GM12891 (cell line): Measurements from ENCODE around the gene CALR.

ENCODE experiments used
- DNase-seq: peaks from one replicate; pipeline ENCODE4 v3.0.0; 2011; ENCODE audit warnings: low spot score; ENCODE audit not compliant: insufficient read length
- FAIRE-seq: peaks from 2 replicates; lab custom pipeline; 2011; peaks lifted over from hg19 to GRCh38; lab: Jason Lieb, UNC
- PAX5 ChIP-seq: IDR thresholded peaks from 2 replicates; pipeline ENCODE4 v1.6.1; 2011; ENCODE audit warnings: low read length, moderate library complexity, mild to moderate bottlenecking; ENCODE audit not compliant: insufficient read depth, severe bottlenecking
- POLR2A ChIP-seq: IDR thresholded peaks from 2 replicates; pipeline ENCODE4 v1.6.1; 2011; ENCODE audit warnings: low read depth, low read length, control low read depth
- POLR2AphosphoS5 ChIP-seq: IDR thresholded peaks from 2 replicates; pipeline ENCODE4 v1.6.1; 2011; ENCODE audit warnings: low read depth, low read length, control low read depth
- POU2F2 ChIP-seq: IDR thresholded peaks from 2 replicates; pipeline ENCODE4 v1.6.1; 2011; ENCODE audit warnings: low read depth, mild to moderate bottlenecking, control low read depth, low read length, moderate library complexity
- SPI1 ChIP-seq: IDR thresholded peaks from 2 replicates; pipeline ENCODE4 v1.6.1; 2011; ENCODE audit warnings: low read depth, low read length, control low read depth
- TAF1 ChIP-seq: IDR thresholded peaks from 2 replicates; pipeline ENCODE4 v1.6.1; 2011; ENCODE audit warnings: low read depth, low read length, control low read depth

The CALR gene

DNA sequence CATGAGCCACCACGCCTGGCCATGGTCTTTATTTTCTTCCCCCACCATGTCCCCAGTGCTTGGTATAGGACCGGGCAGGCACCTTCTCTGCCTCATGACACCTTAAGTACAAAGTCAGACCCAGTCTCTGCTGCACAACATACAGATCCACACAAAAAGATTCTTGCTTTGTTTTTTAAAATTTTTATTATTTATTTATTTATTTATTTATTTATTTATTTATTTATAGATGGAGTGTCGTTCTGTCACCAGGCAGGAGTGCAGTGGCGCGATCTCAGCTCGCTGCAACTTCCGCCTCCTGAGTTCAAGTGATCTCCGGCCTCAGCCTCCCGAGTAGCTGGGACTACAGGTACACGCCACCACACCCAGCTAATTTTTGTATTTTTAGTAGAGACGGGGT lies 54.3 kb downstream of the CALR start:
- TF ChIP-seq PAX5 (no peak), SPI1 (no peak), POLR2AphosphoS5 (no peak), TAF1 (no peak), POU2F2 (no peak), POLR2A (no peak)
- DNase-seq (no peak), FAIRE-seq (no peak)

GRCh38 chr19:12993562-12993961 lies 55.2 kb downstream of the CALR start:
- DNase-seq (no peak), FAIRE-seq (no peak)
- no peak for TF ChIP-seq PAX5
- TF ChIP-seq TAF1 = no peak
- TF ChIP-seq POU2F2 = no peak
- no peak for TF ChIP-seq POLR2A
- no peak for TF ChIP-seq SPI1
- TF ChIP-seq POLR2AphosphoS5 = no peak
